ENCODE results near the gene UBASH3B. TPM values are rescaled to one million over a fixed set of nuclear protein-coding genes. Genes with fewer than 3 reads are reported as not detected.

The UBASH3B gene
- total RNA-seq, 1 donor from 2014 or later: 64.6 TPM

GRCh38 chr11:122791836-122792235 is 136.3 kb downstream of the UBASH3B start:
- H3K4me3 ChIP-seq (ENCODE audit: low read depth, low read length): no peak overlapping the region
- no peak for DNase-seq (ENCODE audit: low read depth)
- no peak for TF ChIP-seq CTCF (conservative IDR thresholded peaks at IDR 0.05; ENCODE audit: low read depth, low read length)

- no peak for DNase-seq (ENCODE audit: low read depth)
- H3K4me3 ChIP-seq (ENCODE audit: low read depth, low read length): no peak overlapping the region
- no peak for TF ChIP-seq CTCF (conservative IDR thresholded peaks at IDR 0.05; ENCODE audit: low read depth, low read length)
Observed at GRCh38 chr11:122793515-122793914, 138.0 kb downstream of the UBASH3B start.

- no peak for DNase-seq (ENCODE audit: low read depth)
- no peak overlapping the region for H3K4me3 ChIP-seq (ENCODE audit: low read depth, low read length)
- no peak for TF ChIP-seq CTCF (conservative IDR thresholded peaks at IDR 0.05; ENCODE audit: low read depth, low read length)
Observed at GRCh38 chr11:122795307-122795706, 139.8 kb downstream of the UBASH3B start.

- TF ChIP-seq CTCF (conservative IDR thresholded peaks at IDR 0.05; ENCODE audit: low read depth, low read length): peak; percentile 85
- H3K4me3 ChIP-seq (ENCODE audit: low read depth, low read length): no peak overlapping the region
- DNase-seq (ENCODE audit: low read depth): no peak
Observed at GRCh38 chr11:122796128-122796717, 140.7 kb downstream of the UBASH3B start.

- TF ChIP-seq CTCF (conservative IDR thresholded peaks at IDR 0.05; ENCODE audit: low read depth, low read length): no peak
- H3K4me3 ChIP-seq (ENCODE audit: low read depth, low read length): no peak overlapping the region
- DNase-seq (ENCODE audit: low read depth): no peak
Observed at GRCh38 chr11:122797651-122798050, 142.1 kb downstream of the UBASH3B start.

- TF ChIP-seq CTCF (conservative IDR thresholded peaks at IDR 0.05; ENCODE audit: low read depth, low read length): no peak
- DNase-seq (ENCODE audit: low read depth): no peak
- H3K4me3 ChIP-seq (ENCODE audit: low read depth, low read length): no peak overlapping the region
Observed at GRCh38 chr11:122799406-122800105, 144.0 kb downstream of the UBASH3B start.

GRCh38 chr11:122802876-122803275 is 147.4 kb downstream of the UBASH3B start:
- H3K4me3 ChIP-seq (ENCODE audit: low read depth, low read length): no peak overlapping the region
- TF ChIP-seq CTCF (conservative IDR thresholded peaks at IDR 0.05; ENCODE audit: low read depth, low read length): no peak
- DNase-seq (ENCODE audit: low read depth): no peak

Measured in epithelial cell of proximal tubule (primary cell).